NCI-H1930 (cell line): Measurements from ENCODE around the gene MED15.

ENCODE experiments used
- DNase-seq, 2 experiments: peaks; one replicate each; lab custom pipeline; 2025; lab: John Stamatoyannopoulos, UW

MED15 gene

DNA sequence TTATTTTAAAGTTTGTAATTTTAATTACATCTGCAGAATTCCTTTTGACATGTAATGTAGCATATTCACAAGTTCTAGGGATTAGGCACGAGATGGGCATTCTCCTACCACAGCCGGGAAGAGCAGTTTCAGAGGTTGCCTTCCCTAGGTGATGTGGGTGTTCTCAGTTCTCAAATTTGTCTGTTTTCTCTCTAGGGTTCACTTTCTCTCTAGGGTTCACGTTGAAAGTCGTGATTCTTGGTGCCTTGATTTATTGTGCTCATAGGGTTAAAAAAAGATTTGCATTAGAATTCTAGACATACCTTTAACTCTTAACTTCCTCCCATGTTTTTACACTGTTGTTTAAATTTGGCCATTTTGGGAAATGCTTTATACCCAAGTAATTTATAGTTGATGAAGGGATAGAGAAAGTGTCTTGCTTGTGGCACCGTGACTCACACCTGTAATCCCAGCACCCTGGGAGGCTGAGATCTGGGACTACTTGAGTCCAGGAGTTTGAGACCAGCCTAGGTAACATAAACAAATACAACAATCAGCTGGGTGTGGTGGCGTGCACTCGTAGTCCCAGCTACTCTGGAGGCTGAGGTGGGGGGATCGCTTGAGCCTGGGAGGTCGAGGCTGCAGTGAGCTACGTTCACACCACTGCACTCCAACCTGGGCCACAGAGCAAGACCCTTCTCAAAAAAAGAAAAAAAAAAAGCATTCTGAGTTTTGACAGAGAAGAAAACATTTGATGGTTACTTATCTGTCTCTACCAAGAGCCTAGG is 3.6 kb downstream of the MED15 start:
- no peak for DNase-seq

DNA sequence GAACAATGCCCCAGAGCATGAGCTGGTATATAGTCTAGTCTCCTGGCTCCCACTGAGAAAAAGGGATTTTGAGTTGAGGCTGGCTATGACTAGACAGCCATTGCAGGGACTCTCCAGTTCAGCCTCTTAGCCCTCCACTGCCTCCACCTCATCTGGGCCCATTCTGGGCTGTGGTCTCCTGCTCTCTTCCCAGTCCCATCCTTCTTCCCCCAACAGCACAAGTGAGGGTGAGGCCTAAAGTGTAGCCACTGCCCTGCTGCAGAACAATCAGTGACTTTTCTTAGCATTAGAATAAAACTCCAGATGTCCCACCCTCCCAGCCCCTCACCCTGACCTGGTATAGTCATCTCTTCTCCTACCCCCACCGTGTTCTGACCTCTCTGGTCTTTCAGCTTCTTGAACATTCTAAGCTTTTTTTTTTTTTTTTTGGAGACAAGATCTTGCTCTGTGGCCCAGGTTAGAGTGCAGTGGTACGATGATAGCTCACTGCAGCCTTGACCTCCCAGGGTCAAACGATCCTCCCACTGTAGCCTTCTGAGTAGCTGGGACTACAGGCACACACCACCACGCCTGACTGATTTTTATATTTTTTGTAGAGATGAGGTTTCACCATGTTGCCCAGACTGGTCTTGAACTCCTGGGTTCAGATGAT is 4.3 kb downstream of the MED15 start:
- DNase-seq: no peak

DNA sequence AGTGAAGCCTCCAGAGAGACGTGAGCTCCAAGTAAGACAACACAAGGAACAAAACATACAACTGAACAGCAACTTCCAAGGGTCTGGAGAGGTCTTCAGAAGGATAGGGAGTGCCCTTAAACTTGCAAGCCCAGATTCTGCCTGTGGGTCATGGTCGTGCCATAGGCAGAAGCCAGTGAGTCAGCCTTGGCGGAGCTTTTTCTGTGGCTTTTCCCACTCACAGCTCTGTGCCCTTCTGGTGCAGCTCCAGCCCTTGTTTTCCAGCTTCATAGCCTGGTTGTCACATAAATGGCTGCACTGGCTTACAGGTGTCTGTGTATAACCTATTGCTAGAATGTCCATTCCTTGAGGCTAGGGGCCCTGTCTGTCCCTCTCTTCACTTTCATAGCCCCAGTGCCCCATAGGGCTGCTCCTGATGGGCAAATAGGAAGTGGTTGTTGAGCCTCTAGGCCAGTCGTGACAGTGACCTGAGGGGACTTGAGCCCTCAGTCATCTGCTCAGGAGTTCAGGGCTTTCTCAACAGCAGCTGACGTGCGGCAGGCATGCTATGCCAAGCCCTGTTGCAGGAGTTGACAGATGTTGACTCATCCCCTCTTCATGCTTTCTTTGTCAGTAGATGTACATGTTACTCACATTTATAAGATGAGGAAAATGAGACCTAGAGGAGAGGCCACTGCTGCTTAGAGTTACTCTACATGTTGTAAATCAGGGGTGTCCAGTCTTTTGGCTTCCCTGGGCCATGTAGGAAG is 7.4 kb downstream of the MED15 start:
- no peak for DNase-seq

DNA sequence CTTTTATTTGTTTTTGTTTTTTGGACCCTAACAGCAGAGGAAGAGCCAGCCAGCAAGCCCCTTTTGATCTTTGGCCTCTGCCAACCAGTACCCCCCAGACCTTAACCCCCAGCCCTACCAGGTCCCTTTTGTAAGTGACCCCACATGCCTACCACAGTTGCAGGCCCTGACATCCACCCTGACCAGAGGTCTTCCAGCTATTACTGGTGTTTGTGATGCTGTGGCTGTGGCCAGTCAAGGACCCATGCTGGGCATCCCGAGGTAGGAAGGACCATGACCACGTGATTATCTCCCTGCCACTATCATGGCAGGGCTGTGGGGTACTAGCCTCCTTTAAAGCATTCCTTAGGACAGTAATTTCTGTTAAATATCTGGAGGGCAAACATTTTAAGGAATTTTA is 9.0 kb downstream of the MED15 start:
- no peak for DNase-seq

DNA sequence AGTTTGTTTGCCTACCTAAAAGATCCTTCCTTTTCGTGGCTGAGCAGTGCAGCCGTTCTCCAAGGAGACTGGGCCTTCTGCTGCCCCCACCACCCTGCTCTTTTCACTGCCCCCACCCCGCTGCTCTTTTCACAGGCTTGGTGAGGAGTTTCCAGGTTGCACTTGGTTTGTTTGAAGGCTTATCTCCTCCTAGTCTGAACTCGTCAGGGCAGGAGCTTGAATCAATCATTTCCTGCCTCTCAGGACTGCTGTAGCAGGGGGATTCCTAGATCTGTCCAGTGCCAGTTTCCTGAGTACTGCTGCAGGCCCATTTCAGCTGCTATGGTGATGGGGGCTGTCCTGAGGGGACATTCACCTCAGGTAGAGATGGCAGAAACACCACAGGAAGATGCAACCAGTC is 10.0 kb downstream of the MED15 start:
- no peak for DNase-seq

DNA sequence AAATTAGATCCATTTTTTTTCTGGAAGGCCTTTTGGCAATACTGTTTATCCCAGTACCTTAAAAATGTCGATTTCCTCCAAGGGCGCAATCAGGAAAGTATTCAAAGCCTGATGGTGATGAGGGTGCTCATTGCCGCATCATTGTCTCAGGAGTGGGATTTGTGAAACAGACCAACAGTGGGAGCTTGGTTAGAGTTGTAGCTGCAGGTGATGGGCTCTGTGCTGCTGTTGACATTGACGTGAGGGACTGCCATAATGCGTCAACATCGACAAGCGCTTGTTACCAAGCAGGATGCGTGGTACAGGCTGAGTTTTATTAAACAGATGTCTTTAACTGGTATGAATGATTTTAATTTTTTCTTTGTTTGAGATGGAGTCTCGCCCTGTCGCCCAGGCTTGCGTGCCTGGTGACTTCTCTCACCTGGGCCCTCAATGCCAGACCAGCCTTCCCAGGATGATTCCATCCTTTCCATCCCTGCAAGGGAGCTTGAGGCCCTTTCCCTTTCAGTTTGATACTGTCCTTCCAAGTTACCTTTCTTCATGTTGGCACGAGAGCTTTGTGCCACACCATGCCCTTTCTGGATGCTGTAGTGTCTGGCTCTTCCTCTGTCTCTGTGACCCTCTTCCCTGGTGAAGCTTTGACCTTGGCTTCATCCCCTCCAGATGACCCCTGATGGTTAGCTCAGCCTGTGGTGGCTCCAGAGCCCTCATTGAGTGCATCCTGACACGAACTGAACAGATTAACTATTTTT is 10.6 kb downstream of the MED15 start:
- DNase-seq: no peak

DNA sequence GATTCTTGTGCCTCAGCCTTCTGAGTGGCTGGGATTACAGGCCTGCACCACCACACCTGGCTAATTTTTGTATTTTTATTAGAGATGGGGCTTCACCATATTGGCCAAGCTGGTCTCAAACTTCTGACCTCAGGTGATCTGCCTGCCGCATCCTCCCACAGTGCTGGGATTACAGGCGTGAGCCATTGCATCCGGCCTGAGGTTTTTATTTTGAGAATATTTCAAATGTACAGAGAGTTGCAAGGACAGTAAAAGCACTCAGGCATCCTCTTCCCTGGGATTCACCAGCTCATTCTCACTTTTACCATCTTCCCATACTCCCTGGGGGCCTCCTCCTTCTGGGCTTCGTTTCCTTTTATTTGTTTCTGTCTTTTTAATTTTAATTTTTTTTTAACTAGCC is 12.1 kb downstream of the MED15 start:
- no peak for DNase-seq

DNA sequence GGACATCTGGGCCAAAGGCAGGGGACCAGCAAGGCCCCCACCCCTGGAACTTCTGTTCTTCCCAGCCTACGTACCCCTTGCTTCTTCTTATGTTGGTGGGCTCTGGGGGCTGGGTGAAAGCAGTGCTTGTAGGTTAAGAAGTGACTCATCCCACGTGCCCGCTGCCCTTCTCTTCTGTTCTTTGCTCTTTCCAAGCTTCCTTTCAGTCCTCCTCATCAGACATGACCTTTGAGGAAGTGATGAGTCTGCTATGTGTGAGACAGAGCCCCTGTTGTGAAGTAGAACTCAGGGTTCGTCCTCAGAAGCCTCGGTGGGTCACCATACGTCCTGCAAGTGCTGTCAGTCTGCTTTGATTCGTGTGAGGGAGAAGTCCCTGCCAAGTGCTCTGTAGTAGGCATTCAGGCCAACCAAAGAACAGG is 12.7 kb downstream of the MED15 start:
- DNase-seq: no peak

DNA sequence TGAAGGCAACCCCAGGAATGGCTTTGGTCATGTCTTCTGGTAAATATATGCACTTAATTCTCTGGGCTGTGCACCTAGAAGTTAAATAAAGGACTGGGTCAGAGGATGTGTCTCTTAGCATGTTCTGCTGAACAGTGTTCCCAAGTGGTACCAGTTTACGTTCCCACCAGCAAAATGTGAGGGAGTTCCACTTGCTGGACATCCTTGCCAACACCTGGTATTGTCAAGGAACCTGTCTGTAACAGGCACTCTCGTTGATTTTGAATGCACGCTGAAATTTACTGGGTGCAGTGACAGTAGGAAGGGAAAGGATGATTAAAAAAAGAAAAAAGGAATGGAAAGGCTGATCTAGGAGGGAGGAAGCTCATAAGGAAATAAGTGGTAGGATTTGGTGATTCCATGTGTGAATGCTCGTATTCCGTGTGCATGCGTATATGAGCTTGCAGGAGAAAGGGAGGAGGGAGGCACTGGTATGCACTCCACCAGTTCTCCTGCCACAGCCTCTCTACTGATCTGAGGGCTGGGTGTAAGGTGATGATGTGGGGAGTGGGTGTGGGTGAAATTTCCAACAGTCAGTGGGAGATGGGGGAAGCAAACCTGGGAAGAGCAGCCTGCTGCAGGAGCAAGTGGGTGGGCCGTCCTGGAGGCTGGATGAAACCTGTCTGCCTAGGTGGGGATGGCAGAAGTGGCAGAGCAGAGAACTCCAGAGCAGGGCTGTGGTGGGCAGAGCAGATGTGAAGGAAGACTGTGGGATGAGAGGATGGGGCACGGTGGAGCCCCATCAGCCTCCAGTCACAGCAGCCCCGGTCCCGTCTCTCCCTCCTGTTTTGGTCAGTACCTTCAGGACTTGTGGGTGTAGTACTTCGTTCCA is 15.0 kb downstream of the MED15 start:
- DNase-seq: no peak

DNA sequence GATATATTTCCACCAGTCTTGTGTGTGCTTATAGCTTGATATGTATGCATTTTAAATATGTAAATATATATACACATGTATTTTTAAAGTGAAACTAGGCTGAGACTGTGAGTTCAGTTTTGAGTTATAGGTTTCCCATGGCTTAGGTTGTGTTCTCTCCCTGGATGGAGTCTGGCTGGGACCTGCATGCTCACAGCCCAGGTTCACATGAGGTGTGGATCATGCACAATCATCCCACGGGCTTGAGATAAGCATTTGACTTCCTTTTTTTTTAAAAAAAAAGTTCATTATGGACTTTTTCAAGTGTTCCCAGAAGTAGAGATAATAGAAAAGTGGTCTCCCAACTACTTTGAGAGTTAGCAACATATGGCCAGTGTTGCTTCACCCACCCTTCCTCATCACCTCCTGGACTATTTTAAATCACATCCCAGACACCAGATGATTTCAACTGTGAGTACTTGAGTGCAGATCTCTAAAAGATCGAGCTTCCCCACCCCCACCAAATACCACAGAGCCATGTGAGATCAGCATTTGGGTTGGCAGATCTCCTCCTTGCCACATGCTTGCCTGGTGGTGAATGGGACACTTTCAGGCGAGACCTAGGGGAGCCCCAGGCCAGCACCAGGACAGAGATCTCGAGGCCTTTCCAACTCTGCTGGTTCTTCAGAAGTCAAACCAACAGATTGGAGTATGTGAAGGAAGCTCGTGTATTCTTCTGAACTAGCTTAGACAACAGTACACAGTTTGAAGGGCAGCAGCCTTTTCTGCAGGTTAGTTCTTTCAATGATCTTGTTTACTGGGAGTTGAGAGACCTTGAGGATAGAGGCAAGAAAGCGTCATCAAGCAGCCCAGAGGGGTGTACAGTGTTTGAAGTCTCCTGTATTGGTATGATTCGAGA is 15.9 kb downstream of the MED15 start:
- no peak for DNase-seq

DNA sequence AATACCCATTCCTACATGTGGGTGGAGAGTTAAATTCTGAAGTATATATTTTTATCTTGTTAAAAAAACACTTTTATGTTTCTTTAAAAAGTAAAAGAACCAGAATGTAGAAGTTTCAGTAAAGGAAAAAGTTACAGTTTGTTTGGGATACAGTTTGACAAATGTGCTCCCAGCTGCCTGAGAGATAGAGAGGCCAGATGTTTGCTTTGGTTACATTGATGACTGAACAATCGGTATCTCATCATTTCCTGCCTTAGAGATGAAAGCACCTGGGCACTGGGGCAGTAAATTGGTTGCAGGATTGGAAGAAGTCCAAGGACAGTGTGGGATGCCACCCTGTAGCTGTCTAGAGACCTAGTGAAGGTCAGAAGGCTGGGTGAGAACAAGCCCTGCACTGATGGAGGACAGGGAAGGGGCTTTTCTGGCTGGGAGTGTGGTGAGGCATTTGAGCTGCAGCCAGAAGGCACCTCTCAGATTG is 16.6 kb downstream of the MED15 start:
- no peak for DNase-seq

DNA sequence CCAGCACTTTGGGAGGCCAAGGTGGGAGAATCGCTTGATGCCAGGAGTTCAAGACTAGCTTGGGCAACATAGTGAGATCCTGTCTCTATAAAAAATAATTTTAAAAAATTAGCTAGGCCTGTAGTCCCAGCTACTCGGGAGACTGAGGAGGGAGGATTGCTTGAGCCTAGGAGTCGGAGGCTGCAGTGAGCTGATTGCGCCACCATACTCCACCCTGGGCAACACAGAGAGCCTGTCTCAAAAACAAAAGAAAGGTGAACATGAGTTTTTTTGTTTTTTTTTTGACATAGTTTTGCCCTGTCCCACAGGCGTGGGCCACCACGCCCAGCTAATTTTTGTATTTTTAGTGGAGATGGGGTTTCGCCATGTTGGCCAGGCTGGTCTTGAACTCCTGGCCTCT is 17.6 kb downstream of the MED15 start:
- DNase-seq: no peak

DNA sequence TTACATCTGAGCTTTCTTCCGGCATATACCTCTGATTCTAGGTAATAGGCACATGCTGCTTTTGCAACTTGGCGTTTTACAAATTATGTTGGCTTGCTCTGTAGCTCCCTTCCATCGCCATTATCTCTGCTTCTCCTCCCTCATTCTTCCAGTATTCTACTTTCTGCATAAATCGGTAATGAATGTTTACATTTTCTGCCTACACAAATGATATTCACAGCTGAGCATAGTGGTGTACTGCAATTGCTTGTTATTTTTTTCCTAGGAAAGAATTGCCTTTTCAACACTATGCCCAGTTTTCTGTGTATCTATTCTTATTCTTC is 18.9 kb downstream of the MED15 start:
- no peak for DNase-seq

DNA sequence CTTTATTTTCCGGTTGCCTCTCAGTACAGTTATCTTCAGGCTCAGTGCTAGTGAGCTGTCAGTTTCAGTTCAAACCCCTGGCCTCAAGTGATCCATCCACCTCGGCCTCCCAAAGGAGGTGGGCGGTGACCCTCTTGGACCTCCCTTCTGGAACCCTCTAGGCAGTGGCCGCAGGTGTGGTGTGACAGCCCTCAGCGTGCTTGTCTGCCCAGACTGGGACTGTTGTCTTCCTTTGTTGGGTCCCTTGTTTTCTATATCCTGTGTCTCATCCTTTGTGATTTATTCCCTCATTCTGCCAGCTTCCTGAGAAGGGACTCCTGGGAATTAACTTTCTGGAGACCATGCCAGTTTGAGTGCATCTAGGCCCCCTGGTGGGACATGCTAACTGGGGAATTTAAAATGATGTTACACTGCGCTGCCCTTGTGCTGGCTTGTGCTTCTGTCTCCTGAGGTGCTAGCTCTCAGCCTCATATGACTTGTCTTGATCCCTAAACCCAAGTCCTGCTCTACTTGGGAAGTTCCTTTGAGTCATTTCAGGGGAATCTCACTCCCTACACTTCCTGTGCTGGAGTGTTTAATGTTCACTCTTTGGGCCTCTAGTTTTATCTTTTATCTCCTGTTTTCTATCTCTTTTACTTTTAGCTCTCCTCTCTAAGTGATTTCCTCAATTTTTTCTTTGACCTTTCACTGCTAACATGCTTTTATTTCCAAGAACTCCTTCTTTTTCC is 19.4 kb downstream of the MED15 start:
- DNase-seq: no peak

DNA sequence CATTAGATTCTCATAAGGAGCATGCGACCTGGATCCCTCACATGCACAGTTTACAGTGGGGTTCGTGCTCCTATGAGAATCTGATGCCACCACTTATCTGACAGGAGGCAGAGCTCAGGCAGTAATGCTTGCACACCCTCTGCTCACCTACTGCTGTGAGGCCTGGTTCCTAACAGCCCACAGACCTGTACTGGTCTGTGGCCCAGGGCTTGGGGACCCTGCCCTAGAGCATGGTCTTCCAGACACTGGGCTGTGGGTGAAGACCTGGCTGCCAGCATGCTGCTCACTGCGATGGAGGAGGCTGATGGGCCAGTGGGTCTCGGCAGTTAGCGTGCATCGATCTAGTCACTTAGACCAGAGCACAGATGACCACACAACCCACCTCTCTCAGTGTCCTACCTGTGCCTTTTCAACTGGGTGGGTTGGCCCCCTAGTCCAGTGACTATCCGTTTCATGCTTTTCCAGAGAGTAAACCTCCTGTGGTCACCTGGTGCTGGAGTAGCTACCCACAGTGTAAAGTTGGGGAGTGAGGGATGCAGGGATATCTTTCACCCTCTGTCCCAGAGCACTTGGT is 21.1 kb downstream of the MED15 start:
- DNase-seq: no peak

DNA sequence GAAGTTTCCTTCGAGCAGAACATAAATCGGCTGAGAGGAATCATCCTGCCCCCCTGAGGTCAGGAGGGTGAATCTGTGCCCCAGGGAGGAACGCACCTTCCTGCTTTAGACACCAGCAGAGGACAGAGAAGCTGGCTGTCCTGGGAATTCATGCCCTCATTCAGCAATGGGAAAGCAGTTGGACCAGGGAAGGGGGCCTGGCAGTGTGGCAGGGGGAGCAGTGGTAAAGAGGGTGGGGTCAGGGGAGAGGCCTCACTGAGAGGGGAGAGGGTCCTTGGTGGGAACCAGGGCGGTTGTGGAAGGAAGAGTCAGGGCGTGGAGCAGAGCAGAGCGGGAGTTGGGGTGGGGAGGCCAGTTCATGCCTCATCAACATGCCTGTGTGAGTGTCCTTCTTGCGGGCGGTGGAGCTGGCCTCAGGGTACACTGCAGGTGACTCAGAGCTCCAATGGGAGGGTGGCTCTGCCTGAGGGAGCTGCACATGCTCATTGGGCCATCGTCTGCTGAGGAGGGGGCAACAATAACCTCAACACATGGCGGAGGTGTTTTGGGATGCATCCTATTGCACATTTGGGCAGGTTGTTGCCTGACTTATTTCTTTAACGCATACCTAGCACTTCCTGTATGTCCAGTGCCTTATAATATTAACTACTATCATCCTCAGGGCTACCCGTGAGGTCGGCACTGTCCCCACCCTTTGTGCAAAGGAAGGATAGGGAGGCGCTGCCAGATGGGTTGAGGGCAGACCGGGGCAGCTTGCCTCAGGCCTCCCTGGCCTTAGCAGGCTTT is 23.2 kb downstream of the MED15 start:
- no peak for DNase-seq

DNA sequence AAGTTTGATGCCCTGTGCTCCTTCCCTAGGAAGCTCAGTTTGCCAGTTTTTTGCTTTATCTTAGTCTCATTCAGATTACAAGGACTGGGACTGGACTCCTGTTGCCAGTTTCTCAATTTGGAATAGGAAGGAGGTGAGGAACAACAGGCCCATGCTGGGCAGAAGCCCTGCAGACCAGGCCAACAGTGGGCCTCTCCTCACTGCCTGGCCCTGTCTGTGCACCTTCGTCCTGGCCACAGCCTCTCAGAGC is 23.7 kb downstream of the MED15 start:
- no peak for DNase-seq

DNA sequence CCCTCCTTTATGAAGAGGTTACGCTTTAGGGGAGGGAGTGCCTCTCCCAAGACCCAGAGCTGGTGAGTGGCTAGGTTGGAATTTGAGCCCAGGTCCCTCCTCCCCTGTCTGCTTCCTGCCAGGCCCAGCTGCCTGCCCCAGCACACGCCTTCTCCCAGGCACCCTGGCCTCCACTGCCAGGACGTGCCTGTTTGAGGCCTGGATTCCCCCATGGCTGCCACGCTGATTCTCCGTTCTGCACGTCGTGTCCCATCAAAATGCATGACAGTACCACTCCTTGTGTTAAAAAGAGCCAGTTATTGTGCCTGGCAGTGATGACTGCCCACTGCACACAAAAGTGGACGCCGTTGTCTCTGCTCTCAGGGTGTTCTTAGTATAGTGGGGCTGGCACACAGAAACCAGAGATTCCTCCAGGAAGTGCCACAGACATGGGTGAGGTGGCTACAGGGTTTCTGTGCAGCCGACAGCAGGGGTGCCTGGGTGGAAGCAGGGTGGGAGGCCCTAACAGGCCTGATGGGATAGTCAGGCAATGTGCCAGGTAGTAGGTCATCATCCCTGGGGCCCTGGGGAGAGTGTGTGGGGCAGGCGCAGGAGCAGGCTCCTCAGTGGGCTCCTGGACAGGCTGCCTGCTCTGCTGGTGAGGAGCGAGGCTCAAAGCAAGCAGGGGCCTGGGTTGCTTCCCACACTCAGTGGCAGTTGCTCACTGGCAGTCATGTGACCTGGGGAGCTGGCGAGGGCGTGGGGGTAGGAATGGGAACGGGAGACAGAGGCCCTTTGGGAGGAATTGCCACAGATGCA is 24.2 kb downstream of the MED15 start:
- no peak for DNase-seq
